ENCODE results near the gene DSCAML1. TPM values are rescaled to one million over a fixed set of nuclear protein-coding genes. Genes with fewer than 3 reads are reported as not detected.

DSCAML1 gene
- total and polyA plus RNA-seq, 12 donors, result 0.16 to 1.5 (median 0.57) TPM

DNA sequence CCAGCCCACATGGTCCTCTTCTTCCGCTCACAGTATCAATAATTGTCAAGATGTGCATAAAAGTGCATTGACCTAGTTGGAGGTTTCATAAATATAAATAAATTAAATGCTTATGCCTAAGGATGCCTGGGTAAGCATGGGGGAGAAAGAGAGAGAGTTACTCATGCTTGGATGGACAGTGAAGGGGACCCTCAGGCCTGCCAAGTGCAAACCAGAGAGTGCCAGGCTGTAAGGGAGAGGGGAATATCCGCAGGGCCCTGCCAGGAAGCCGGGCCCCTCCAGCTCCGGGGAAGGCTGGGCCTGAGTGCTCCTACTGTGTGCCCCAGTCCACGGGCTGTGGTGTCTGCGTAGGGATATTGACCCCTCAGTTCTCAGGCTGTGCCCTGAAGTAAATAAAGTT lies 214.6 kb downstream of the DSCAML1 start:
- TF ChIP-seq, protein P1, sequence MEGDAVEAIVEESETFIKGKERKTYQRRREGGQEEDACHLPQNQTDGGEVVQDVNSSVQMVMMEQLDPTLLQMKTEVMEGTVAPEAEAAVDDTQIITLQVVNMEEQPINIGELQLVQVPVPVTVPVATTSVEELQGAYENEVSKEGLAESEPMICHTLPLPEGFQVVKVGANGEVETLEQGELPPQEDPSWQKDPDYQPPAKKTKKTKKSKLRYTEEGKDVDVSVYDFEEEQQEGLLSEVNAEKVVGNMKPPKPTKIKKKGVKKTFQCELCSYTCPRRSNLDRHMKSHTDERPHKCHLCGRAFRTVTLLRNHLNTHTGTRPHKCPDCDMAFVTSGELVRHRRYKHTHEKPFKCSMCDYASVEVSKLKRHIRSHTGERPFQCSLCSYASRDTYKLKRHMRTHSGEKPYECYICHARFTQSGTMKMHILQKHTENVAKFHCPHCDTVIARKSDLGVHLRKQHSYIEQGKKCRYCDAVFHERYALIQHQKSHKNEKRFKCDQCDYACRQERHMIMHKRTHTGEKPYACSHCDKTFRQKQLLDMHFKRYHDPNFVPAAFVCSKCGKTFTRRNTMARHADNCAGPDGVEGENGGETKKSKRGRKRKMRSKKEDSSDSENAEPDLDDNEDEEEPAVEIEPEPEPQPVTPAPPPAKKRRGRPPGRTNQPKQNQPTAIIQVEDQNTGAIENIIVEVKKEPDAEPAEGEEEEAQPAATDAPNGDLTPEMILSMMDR (IDR thresholded peaks at IDR 0.05), result no peak
- Histone ChIP-seq H3K4me1 (no peaks in the 10 kb centered on the region), H3K36me3 (no peaks in the 10 kb centered on the region), H3K27ac (no peak overlapping the region), H3K4me3 (no peak overlapping the region), H3K27me3 (peaks cover 0 to 9% (median 0%) of the 10 kb centered on the region in 7 donors), H3K9me3 (no peaks in the 10 kb centered on the region)
- 89 to 94% methylated on average over 6 of the region's 6 CpGs for WGBS, 2 donors
- ATAC-seq, result no peak
- intact Hi-C loops (cut with DNase I), result no loop called here
- no peak for DNase-seq

DNA sequence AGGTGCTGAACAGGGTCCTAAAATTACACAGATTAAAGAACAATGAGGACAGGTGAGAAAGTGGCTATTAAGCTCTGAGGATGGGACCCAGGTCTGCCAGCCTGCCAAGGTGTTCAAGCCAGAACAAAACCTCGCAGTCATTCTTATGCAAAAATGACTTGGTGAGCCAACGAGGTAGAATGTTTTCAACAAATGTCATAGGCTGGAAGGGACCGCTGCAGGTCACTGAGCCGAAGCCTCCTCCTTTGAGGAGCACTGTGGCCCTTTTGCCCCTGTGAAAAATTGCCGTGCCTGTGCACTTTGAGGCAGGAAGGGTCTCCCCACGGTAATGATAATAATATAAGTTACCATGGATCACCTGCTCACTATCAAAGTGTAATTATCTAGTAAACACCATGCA lies 216.2 kb downstream of the DSCAML1 start:
- H3K4me1 ChIP-seq, result no peaks in the 10 kb centered on the region
- intact Hi-C loops (cut with DNase I), result no loop called here
- H3K9me3 ChIP-seq, result no peaks in the 10 kb centered on the region
- H3K27me3 ChIP-seq, result peaks cover 0 to 7% (median 0%) of the 10 kb centered on the region in 7 donors
- TF ChIP-seq, protein P1 (IDR thresholded peaks at IDR 0.05), result no peak
- DNase-seq (no peak), ATAC-seq (no peak)
- no peak overlapping the region for H3K4me3 ChIP-seq
- H3K27ac ChIP-seq, result no peak overlapping the region
- WGBS, 2 donors, result 76 to 82% methylated on average over 6 of the region's 6 CpGs
- H3K36me3 ChIP-seq, result no peaks in the 10 kb centered on the region

- ATAC-seq (no peak), DNase-seq (no peak)
- WGBS, 2 donors, result 74 to 81% methylated on average over 2 of the region's 2 CpGs
- H3K4me3 ChIP-seq, result no peak overlapping the region
- H3K4me1 ChIP-seq, result no peaks in the 10 kb centered on the region
- intact Hi-C loops (cut with DNase I), result no loop called here
- H3K9me3 ChIP-seq, result no peaks in the 10 kb centered on the region
- no peak overlapping the region for H3K27ac ChIP-seq
- H3K27me3 ChIP-seq, result peaks cover 0 to 7% (median 0%) of the 10 kb centered on the region in 7 donors
- no peaks in the 10 kb centered on the region for H3K36me3 ChIP-seq
- TF ChIP-seq, protein P1 (IDR thresholded peaks at IDR 0.05), result no peak
Measured at GRCh38 chr11:117579161-117579560, 217.9 kb downstream of the DSCAML1 start.

DNA sequence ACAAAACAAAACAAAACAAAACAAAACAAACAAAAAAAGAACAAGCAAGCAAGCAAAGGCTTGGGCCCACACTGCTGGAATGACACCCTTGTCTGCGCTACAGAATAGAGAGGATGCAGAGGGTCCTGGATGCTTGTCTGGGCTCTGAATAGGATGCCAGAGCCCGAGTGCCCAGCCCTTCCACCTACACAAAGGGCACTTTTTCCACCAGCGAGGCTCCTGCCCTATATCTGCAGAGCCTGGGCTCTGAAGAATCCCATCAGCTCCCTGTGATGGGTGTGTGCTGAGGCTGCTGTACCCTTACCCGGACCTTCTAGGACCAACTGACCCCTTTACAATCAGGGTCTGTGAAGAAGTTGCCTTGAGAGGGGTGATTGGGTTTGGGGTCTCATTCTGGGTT lies 221.2 kb downstream of the DSCAML1 start:
- Histone ChIP-seq H3K27ac (no peak overlapping the region), H3K4me1 (peaks cover 0 to 6% (median 0%) of the 10 kb centered on the region in 9 donors), H3K9me3 (no peaks in the 10 kb centered on the region), H3K36me3 (no peaks in the 10 kb centered on the region), H3K4me3 (no peak overlapping the region), H3K27me3 (peaks cover 0 to 7% (median 0%) of the 10 kb centered on the region in 7 donors)
- no peak for DNase-seq
- WGBS, 2 donors, result 96 to 98% methylated on average over 4 of the region's 4 CpGs
- intact Hi-C loops (cut with DNase I), result no loop called here
- TF ChIP-seq, protein P1 (IDR thresholded peaks at IDR 0.05), result no peak
- ATAC-seq, result no peak

Measured in heart right ventricle (tissue), 16 donors.